ENCODE measurements around the gene KCNMA1.
"Not testable (repeated sequence)": the region's sequence is repeated elsewhere in the genome, so short reads cannot be mapped to it uniquely, and the experiment has no call there.

Gene KCNMA1

DNA sequence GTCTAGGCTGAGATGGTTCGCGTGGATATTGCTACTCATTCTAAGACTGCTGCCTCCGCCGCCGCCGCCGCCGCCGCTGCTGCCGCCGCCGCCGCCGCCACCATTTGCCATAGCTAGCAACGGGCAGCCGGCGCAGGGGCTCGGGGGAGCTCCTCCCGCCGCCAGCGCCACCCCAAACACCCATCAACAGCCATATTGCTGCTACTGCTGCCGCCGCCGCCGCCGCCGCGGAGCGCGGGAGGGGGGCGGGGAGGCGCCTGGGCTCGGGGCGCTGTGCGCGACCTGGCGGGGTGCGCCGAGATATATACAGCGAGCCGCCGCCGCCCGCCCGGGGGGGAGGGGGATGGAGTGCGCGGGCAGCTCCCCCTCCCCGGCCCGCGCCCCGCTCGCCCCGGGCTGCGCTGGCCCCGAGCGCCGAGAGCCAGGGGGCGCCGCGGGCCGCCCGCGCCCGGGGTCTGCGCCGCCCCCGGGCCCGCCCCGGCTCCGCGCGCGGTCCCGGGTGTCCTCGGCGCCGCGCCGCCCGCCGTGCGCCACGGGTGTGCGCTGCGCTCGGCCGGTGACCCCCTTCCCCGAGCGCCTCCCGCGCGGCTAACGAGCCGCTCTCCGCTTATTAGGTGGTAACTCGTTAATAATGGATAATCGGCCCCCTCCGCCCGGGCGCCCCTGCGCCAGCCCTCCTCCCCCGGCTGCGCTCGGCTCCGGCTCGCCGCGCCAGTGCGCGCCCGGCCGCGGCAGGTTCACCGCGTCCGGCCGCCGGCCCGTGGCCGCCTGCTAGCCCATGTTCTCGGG, at the start of gene KCNMA1:
Gene KCNMA1 (minus strand): TSS at position 277 of the 789 bp plus-strand sequence.
- in situ Hi-C loops (cut with HindIII; ENCODE audit: low sequenced_read_pairs) = loop anchor here (5.0 kb wide), 1 partner anchor 155 kb away; no protein-coding TSS in a partner anchor

DNA sequence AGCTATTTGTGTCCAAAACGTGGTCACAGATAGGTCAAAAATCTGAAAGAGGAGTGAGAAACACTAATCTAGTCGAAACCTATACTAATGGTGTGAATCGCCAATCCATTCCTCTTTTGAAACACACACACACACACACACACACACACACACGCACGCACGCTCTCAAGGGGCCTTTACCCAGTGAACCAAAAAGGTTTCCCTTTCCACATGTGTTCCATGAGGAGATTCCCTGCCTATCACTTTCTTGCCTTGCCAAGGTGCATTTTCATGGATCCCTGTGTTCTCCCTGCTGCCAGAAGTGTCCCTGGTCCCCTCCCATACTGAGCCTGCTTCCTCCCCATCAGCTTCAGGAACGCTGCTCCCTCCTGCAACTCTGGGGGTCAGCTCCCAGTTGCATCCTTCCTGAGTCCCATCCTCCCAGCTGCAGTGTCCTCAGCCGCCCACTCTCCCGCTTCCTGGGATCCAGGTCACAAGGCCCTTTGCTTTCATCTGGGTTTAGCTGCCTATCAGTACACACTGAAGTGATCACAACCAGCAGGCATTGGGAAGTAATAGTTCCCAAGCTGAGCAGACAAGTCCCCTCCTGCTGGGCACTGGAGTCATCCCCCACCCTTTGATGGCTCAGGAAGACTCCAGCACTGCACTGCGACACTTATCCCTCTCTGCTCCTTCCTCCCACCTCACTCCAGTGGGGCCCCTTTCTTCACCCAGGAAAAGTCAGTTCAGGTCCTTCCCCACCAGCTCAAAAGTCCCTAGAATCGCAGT, 49.2 kb upstream of the KCNMA1 start:
- in situ Hi-C loops (cut with HindIII; ENCODE audit: low sequenced_read_pairs) = no loop called here

DNA sequence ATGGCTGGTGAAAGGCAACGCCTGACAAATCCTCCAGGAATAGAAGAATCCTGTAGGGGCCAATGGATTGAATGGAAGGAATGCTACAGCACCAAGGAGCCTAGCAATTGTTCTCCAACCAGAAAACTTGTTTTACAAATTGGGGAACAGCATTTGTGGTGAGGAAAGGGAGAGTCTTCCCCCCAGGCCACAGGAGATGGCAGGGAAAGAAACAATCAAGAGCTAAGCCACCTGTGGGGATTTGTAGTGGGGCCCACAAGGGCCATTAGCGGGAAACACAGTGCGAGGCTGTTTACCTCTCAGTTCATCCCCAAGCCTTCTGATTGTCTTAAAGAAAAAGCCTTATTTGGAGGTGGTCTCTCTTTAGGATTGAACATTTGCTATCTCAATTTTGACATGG, 48.5 kb upstream of the KCNMA1 start:
- in situ Hi-C loops (cut with HindIII; ENCODE audit: low sequenced_read_pairs) = no loop called here

DNA sequence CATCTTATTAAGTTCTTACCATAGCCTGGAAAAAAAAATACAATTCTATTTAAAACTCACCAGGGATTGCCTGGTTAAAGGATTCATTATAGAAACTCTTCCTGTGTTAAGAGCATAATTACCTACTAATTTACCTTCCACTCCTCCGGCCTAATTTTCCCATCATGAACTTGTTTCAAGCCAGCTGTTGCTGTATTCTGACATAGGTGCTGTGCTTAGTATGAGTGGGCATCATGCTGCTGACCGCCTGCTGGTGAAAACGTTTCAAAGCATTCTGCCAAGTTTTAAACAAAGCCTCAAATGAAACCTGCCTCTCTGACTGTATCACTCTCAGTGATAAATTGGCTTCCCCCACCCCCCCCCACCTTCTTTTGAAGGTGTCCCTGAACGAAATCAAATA, 47.8 kb upstream of the KCNMA1 start:
- in situ Hi-C loops (cut with HindIII; ENCODE audit: low sequenced_read_pairs) = no loop called here

DNA sequence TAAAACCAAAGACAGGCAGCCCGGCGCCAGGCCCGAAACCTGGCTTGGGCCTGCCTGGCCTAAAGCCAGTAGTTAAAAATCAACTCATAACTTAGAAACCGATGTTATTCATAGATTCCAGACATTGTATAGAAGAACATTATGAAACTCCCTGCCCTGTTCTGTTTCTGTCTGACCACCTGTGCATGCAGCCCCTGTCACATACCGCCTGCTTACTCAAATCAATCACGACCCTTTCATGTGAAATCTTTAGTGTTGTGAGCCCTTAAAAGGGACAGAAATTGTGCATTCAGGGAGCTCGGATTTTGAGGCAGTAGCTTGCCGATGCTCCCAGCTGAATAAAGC, 45.5 kb upstream of the KCNMA1 start:
- in situ Hi-C loops (cut with HindIII; ENCODE audit: low sequenced_read_pairs) = not testable (repeated sequence)

DNA sequence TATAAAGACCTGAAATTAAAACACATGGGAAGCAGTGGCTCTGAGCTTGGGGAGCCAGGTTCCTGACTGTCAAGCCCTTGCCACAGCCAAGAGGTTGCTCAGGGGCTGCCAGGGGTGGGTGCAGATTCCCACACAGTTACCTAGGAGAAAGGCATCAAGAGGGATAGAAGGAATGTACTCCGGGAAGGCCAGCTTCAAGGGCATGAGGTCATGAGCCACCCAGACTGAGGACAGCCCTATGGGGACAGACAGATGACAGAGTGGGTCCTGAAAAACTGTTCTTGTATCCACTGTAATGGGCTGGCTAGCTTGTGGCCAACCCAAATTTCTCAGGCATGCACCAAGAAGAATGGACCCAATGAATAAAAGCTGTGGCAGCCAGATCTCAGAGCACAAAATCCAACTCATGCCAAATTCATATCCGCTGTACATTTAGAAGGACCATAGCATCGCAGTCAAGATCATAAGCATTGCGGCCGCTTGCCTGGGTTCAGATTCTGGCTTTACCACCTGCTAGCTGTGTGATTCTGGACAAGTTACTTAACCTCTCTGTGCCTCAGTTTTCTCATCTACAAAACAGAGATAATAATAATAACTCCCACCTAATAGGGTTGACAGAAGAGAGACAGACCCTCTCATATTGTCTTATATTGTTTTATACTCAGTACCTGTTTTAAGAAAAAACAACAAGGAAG, 44.9 kb upstream of the KCNMA1 start:
- in situ Hi-C loops (cut with HindIII; ENCODE audit: low sequenced_read_pairs) = no loop called here

DNA sequence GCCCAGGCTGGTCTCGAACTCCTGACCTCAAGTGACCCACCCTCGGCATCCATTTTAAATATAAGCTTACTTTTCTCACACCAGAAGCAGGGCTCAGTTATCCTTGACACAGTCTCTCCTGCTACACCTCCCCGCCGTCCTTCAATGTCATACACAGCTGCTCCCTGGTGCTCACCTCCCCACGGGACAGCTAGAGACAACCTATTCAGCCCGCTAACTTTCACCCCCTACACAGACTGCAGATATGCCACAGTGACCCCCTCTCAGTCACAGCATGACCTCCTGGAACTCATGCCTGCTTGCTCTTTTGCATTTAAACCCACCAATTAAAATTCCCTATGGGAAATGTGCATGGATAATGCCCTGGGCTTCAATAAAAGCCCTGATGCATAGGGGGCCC, 44.2 kb upstream of the KCNMA1 start:
- in situ Hi-C loops (cut with HindIII; ENCODE audit: low sequenced_read_pairs) = no loop called here

DNA sequence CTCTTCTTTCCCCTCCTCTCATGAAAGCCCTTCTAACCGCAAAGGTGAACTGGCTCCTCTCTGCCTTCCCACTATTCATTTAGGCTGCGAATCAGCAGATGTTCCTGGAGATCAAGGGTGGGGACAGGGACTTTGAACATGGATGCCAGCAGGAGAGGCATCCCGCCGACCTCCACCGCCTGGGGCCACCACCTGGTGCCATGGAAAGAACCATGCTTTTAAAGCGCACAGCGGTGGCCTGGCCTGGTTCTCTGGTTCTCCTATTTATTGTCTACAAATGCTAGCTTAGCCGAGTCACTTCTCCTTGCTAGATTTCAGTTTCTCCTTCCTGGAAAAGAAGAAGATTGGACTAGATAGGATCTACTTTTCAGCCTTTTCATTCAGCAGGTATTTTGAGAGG, 43.2 kb upstream of the KCNMA1 start:
- in situ Hi-C loops (cut with HindIII; ENCODE audit: low sequenced_read_pairs) = no loop called here

DNA sequence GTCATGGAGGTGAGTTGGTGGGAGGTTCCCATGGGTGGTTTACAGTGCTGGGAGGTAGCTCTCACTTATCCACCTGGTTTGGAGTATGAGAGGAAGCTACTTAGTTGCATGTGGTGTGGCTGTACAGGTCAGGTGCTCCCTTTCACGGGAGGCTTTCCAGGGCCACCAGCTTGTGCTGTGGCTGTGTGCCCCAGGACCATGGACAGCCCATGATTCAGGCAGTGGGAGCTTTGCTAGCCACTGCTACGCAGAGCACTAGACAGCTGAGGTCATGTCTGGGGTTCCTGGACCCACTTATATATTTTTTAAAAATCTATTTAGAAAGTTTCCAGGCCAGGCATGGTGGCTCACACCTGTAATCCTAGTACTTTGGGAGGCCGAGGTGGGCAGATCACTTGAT, 42.5 kb upstream of the KCNMA1 start:
- in situ Hi-C loops (cut with HindIII; ENCODE audit: low sequenced_read_pairs) = no loop called here

DNA sequence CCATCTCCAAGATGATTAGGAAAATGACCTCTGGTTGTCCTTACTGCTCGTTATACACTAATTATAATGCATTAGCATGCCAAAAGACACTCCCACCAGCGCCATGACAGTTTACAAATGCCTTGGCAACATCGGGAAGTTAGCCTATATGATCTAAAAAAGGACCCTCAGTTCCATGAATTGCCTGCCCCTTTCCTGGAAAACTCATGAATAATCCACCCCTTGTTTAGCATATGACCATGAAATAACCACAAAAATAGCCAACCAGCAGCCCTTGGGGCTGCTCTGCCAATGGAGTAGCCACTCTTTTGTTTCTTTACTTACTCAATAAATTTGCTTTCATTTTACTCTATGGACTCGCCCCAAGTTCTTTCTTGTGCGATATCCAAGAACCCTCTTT, 41.6 kb upstream of the KCNMA1 start:
- in situ Hi-C loops (cut with HindIII; ENCODE audit: low sequenced_read_pairs) = no loop called here

DNA sequence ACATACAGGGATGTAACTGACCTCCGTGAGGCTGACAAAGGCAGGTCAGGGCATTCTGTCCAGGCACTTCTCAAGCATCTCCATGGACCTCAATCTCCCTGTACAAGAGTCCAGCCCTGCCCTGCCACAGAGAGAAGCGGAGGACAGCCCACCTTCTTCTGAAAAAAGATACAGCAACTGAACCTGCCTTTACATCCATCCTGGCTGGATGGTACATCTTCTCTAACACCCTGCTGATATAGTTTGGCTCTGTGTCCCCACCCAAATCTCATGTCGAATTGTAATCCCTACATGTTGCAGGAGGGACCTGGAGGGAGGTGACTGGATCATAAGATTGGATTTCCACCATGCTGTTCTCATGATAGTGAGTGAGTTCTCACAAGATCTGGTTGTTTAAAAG, 40.5 kb upstream of the KCNMA1 start:
- in situ Hi-C loops (cut with HindIII; ENCODE audit: low sequenced_read_pairs) = no loop called here

DNA sequence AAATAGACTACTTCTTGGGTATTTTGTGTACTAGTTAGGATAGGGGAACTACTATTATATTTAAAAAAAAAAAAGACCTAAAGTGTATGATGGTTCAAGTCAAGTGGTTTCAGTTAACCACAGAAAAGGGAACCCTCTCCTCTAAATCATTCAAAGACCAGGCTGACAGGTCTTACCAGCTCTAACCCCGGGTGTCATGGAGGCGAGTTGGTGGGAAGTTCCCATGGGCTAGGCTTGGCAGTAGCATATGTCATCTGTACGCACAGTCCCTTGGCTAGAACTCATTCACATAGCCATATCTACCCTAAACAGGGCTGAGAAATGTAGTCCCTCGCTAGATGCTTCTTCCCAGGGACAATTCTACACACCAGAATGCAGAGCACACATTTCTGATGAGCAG, 37.7 kb upstream of the KCNMA1 start:
- in situ Hi-C loops (cut with HindIII; ENCODE audit: low sequenced_read_pairs) = no loop called here

DNA sequence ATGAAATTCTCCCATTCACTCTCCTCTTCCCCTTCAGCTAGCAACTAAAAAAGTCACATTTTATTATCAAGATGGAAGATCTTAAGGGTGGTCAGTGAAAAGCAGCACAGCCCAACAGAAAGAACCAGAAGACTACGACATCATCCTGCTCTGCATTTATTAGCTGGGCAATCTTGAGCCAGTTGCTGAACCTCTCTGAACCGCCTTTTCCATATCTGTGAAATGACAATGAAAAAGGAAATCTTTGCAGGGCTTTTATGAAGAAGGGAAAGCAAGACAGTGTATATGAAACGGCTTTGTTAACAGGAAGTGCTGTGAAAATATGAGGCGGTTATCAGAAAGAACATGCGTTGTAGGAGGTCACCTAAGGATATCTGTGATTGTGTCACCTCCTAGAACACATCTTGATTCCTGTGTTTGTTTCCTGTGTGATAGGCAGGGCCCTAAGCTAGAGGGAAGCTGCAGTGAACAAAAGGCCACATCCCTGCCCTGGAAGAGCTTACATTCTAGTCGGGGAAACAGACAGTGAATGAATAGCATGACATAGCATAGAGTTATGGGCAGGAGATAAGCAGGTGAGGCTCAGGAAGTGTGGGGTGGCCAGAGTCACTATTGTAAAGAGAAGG, 36.0 kb upstream of the KCNMA1 start:
- in situ Hi-C loops (cut with HindIII; ENCODE audit: low sequenced_read_pairs) = no loop called here

DNA sequence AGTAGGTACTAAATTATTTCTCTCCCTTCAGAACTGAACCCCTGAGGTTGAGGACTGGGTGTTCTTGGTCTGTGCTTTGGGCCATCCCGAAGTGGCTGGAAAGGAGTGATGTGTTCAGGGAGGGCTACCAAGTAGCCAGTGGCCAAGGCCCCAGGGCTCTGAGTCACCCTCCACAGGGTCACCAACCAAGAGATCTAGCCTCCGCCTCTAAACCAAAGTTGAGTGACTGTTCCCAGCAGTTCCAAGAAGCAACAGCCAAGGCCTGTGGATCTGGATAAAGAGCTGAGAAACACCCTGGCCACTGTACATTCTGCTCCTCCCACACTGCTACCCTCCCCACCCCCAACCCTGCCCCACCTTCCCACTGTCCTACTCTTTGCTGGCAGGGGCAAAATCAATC, 35.5 kb upstream of the KCNMA1 start:
- in situ Hi-C loops (cut with HindIII; ENCODE audit: low sequenced_read_pairs) = no loop called here

DNA sequence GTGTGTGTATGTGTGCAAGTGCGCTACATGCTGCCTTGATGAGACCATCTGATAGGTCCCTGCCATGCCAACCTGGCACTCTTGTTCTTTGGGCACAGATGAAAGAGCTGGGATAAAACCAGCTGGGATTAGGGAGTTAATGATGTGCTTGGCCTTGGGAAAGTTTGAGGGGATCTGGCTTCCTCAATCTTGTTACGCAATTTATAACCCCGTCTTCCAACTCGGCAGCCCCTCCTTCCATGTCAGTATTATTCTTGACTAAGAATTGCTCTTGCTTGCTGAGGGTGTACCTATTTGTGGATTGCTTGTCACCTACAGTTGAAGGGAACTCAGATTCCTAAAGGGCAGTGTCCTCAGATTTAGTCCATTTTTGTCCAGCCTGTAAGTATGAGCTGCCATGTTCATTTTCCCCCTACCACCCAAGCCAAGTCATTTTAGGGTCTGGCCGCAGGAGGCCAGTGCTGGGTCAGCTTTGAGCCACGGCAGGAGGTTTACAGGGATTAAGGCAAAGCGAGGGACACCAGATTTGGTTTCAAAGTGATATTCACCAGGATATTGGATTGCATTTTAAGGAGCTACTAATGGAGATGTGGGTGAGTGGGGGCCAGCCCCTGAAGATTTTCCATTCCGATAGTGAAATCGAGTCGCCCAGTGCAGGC, 34.1 kb upstream of the KCNMA1 start:
- in situ Hi-C loops (cut with HindIII; ENCODE audit: low sequenced_read_pairs) = no loop called here

DNA sequence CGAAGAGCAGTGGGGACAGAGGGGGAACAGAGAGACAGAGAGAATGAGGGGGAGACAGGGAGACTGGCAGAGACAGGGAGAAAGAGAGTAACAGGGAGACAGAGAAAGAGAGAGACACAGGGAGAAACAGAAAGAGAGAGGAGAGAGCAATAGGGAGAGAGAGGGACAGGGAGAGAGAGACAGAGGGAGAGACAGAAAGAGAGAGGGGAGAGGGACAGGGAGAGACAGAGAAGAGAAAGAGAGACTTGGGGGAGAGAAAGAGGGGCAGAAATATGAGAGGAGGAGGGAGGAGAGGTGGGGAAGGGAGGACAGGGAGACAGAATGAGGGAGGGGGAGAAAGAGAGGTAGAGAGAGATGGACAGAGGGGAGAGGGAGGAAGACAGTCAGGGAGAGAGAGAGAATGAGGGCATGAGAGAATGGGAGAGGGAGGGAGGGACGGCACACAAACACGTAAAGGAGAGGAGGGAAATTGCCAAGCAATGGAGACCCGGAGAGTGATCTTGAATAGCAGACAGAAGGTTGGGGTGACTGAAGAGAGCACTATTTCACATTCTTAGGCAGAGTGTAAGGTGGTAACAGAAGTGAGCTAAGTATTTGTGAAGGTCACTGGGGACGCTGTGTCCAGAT, 33.3 kb upstream of the KCNMA1 start:
- in situ Hi-C loops (cut with HindIII; ENCODE audit: low sequenced_read_pairs) = no loop called here

DNA sequence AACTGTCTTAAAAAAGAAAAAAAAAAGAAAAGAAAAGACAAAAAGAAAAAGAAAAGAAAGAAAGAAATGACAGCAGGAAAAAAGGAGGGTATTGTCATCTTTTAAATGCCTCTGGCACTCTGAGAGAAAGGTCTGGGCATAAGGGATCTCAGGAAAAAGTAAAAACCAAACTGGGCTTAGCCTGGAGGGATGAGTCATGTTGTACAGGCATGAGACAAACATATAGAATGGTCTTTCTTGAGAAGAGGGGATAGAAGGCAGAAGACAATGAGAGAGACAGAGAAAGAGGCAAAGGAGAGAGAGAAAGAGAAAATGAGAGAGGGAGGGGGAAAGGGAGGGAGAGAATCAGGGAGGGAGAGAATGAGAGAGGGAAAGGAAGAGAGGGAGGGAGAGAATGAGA, 32.3 kb upstream of the KCNMA1 start:
- in situ Hi-C loops (cut with HindIII; ENCODE audit: low sequenced_read_pairs) = no loop called here

DNA sequence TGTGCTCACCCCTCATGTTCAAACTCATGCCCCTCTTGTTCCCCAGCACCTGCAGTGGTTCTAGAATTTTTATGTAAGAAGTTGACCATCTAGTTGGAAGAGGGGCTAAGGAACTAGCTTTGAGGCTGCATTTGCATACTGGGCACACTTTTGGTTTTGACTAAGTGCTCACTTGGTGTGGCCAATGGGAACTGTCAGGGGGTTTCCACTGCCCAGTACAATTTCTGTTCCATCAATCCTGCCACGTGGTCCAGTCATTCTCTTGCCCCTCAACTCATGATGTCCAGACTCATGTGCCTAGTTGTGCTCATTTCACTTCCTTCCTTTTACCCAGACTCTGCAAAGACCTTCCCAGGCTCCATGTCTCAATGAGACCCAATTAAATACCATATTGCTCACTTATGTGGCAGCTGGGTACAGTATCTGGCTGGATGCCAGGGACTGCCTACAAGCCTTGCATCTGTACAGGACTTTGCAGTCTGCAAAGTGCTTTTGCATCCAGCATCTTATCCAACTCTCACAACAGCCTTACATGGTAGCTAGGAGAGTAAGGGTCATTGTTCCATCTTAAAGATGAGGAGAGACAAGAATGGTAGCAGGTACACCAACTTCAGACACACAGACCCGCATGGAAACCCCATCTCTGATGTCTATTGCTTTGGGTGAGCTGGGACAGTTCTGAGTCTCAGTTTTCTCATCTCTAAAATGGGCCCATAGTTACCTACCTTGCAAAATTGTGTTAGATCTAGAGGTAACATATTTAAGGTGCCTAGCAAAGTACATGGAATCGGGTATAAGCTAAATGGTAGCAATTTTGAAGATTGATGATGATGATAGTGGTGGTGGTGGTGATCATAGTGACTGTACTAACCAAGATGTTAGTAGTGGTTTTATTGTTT, 30.1 kb upstream of the KCNMA1 start:
- in situ Hi-C loops (cut with HindIII; ENCODE audit: low sequenced_read_pairs) = no loop called here

DNA sequence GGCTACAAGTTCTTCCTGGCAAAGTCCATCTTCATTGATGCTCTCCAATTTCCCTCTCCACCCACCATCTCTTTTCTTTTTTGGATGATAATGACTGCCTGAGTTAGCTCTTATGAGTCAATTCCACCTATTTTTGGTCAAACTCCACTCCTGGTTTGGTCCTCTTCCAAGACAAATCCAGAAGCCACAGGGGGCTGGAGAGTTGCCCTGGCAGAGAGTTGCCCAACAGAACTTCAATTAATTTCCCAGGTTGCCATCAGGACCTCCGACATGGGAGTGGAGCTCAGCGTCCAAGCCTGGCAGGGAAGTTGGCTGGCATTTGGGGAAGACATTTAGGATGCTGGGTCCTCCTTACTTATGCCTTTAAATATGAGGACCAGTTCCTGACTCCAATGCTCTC, 29.2 kb upstream of the KCNMA1 start:
- in situ Hi-C loops (cut with HindIII; ENCODE audit: low sequenced_read_pairs) = no loop called here
